Germinal center (tissue), 1 donor: ENCODE data around the gene BRD7.

ENCODE experiments used
- DNase-seq: peaks from one replicate; pipeline ENCODE4 v3.0.0; 2012; ENCODE audit warnings: mixed read lengths, low spot score

The BRD7 gene

GRCh38 chr16:50318796-50319578, 49.8 kb downstream of the BRD7 start:
- no peak for DNase-seq

- DNase-seq = no peak
Observed at GRCh38 chr16:50316848-50317630, 51.7 kb downstream of the BRD7 start.

DNA sequence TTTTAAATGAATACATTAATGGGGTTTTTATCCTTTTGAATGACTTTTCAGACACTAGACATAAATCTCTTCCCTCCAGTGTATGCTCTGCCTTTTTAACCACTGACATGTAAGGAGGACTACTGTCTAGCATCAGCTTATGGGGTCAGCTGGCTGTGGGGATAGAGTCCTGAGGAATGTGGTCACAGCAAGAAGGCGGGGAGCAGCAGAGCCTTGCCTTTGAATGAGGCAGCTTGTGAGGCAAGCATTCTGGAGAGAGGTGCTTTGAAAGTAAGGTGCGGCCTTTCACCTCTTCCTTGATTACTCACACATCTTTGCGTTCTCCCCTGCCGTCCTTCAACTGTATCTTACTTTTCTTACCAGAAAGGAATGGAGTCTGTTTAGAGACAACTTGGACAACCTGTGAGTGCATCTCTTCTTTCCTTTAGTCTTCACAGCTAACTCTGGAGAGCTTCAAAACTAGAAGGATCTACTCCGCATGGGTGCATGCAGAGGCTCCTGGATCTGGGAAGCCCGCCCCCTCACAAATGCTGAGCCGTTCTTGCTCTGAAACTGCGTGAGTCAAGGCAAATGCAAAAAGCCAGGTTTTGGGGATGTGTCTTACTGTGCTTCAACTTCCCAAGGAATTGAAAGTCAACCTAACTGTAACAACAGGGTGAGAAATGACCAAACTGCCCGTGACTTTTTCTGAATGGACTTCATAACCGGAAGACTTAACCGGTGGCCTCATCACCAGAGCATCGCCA, 52.5 kb downstream of the BRD7 start:
- no peak for DNase-seq

DNA sequence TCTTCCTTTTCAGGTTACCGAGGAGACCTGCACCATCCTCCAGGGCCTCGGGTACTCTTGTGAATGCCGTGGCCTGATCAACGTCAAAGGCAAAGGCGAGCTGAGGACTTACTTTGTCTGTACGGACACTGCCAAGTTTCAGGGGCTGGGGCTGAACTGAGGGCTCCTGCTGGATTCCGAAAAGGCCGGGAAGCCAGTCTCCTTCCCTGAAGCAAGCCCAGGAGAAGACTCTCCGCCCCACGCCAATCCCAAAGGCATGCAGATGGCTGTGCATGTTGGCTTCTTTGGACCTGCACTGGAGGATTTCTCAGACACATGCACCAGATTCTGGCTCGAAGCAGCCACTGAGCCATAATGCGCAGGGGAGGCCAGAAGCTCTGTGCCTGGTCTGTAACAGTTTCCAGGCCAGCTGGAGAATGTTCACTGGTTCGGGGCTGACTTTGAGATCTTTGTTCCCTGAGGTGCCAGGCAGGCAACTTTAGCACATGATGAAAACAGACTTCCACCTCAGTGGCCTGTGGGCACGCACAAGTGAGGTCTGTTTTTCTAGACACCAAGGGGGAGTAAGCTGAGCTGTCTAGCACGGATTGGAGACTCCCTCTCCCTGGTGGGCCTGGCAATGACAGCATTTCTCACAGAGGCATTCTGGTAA, 53.3 kb downstream of the BRD7 start:
- no peak for DNase-seq

DNA sequence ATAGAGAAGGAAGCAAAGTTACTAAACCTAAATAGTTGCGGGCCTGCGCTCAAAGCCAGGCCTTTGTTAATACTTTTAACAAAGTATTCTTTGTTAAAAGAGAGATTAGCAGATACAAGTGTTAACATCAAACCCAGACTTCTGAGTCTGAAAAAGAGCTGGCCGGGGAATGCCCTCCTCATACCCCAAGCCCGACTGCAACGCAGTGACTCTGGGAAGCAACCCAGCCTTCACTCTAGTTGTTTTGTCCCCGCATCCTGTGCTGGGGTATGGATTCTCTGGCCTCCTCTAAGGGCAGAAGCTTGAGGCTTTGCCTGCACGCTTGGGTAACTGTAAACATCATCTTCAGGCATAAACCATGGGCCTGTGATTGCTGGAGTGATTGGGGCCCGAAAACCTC, 54.1 kb downstream of the BRD7 start:
- no peak for DNase-seq

DNA sequence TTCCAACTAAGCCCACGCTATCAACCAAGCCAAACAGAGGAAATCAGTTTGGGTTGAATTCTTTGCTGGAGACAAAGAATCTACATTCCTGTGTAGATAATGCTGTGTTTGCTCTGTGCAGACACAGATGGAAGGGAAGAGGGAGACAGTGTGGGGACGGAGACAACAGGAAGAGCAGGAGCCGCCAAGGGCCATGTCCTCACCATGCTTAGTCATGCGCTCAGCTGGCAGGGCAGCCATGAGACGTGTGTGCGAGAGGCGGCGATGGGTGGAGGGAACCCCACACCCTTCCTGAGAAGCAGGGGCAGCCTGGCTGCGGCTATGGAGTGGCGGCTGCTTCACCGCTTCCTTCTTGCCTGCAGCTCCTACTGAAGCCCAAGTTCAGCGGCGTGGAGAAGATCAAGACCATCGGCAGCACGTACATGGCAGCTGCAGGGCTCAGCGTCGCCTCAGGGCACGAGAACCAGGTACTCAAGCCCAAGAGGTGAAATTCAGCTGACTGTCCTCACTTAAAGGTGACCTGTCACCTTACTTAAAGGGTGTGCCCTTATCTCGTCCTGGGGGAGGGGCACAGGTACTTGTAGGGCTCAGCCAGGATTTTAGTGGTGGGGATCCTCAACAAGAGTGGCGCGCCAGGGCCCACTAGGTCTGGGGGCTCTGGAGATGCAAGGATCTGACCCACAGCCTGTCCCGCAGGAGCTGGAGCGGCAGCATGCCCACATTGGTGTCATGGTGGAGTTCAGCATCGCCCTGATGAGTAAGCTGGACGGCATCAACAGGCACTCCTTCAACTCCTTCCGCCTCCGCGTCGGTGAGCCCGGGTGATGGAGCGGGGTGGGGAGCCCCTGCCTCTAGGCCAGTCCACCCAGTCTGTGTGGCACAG, 55.0 kb downstream of the BRD7 start:
- DNase-seq = no peak

- DNase-seq = no peak
Observed at GRCh38 chr16:50311891-50312501, 56.8 kb downstream of the BRD7 start.

- no peak for DNase-seq
Observed at GRCh38 chr16:50311134-50311528, 57.7 kb downstream of the BRD7 start.

GRCh38 chr16:50310308-50311133, 58.3 kb downstream of the BRD7 start:
- no peak for DNase-seq

- DNase-seq = no peak
Observed at GRCh38 chr16:50309527-50310307, 59.1 kb downstream of the BRD7 start.

- no peak for DNase-seq
Observed at GRCh38 chr16:50309156-50309526, 59.6 kb downstream of the BRD7 start.

- DNase-seq = no peak
Observed at GRCh38 chr16:50308237-50308965, 60.4 kb downstream of the BRD7 start.

DNA sequence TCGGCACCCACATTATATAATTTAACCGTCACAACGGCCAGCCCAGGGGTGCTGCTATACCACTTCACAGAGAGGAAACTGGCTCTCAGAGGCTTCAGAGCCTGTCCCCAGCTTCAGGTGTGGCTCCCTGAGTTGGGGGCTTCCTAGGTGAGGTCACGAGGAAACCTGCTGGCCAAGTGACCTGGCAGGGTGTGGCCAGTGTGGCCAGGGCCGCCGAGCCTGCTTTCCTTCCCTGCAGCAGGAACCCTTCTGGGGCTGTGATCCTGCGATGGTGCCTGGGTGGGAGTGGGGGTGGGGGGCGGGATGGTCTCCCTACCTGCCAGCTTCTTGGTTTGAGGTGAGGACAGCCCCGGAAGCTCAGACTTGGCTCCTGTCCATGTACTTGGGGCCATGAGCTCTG, 62.5 kb downstream of the BRD7 start:
- no peak for DNase-seq

GRCh38 chr16:50305441-50306061, 63.2 kb downstream of the BRD7 start:
- DNase-seq = no peak

DNA sequence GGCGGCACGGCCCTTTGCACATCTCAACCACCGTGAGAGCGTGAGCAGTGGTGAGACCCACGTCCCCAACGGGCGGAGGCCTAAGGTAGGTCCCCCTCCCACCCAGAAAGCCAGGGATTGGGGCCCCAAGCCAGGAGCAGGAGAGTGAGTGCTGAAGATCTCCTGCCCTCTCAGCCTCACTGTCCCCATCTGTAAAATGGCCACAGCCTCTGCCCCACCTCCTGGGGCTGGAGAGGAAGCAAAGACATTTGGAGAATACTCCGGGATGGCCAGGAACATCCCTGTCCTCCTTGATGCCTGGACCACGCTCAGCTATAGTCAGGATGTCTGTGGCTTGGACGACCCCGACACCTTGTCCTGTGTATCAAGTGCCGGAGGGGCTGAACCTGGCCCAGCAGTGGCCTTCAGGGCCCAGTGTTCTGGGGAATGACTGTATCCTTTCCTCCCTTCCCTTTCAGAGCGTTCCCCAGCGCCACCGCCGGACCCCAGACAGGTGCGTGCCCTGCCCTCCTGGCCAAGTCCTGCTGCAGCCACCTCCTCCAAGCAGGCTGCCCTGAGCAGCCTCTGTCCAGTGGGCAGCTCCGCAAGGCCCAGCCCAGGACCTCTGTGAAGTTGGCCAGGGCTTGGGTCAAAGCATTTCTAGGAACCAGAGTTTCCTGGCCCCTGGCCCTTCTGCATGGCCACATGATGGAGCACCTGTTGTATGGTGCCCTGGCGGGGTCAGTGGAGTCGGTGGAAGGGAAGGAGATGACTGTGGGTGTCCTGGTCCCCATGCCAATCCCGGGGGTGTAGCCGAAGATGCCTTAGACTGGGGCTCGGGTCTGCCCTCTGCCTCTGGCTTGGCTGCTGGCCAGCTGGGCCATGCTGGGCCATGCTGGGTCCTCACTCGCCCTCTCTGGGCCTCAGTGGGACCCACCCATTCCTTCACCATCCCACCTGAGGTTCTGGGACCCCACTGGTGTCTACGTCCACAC, 64.0 kb downstream of the BRD7 start:
- DNase-seq = no peak

DNA sequence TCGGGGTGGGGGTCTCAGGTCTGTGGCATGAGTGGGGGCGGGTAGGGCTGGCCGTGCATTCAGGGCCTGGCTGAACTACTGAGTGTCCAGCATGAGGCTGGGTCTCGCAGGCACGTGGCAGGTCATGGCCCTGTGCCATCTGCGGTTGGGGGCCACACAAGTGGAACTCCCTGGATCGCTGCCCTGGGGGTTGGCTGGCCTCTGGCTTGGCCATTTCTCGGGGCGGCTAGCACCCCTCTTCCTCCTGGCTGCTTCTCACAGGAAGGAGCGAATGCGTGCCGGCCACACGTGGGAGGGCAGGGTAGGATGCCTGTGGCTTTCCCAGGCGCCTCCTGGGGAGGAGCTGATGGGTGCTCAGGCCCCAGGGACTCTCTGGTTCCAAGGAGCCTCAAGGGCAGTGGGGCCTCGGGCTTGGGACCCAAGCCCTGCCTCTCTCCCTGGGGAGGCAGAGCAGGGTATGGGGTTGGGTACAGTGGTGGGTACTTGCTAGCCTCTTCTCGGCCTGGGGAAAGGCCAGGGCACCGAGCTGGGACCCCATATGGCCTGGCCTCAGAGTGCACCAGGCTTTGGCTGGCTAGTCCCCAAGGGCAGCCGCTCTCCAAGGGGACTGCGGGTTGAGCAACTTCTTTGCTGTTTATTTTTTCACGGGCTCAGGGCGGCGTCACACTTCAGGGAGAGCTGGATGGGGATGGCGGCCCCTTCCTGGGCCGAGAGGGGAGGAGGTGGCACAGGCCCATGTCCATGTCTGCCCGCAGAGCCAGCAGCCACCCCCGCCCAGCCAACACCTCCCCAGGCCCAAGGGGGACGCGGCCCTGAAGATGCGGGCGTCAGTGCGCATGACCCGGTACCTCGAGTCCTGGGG, 65.0 kb downstream of the BRD7 start:
- DNase-seq = no peak
